Testis (tissue), 3 donors: ENCODE data around the gene CDK8. TPM values are rescaled to one million over a fixed set of nuclear protein-coding genes. Genes with fewer than 3 reads are reported as not detected.

Source experiments
- DNase-seq: peaks from one replicate; pipeline ENCODE4 v3.0.0-alpha.2; 2019
- H3K27ac ChIP-seq, 2 donors: fragments of 200-600 bp; sonication (generic); one replicate each; pipeline ENCODE4 v1.5.1; 2019
- H3K27me3 ChIP-seq: fragments of 200-600 bp; sonication (generic); one replicate; pipeline ENCODE4 v1.5.1; 2019
- H3K36me3 ChIP-seq: fragments of 200-600 bp; sonication (generic); one replicate; pipeline ENCODE4 v1.5.1; 2017; ENCODE audit warnings: low read depth; ENCODE audit errors: missing control alignments
- H3K4me1 ChIP-seq: fragments of 200-600 bp; sonication (generic); one replicate; pipeline ENCODE4 v1.5.1; 2019
- H3K4me3 ChIP-seq, 2 donors: fragments of 200-600 bp; sonication (generic); one replicate each; pipeline ENCODE4 v1.5.1; 2017 to 2019
- H3K9me3 ChIP-seq: fragments of 200-600 bp; sonication (generic); one replicate; pipeline ENCODE4 v1.5.1; 2017
- POLR2A ChIP-seq: fragments of 450-650 bp; IDR thresholded peaks from one replicate; pipeline ENCODE4 v1.6.1; 2017; ENCODE audit warnings: antibody characterized with exemption, mild to moderate bottlenecking, moderate library complexity
- WGBS, 2 donors: methylation state at CpG; one replicate each; pipeline ENCODE4 v1.1.5; 2018; 5-methylcytosine and 5-hydroxymethylcytosine counted together
- intact Hi-C: fragments of 100-400 bp; cut with DNase I; formaldehyde crosslinking; loops from one replicate; pipeline ENCODE4 v1.15.1; 2023; ENCODE audit warnings: low total_unique reads
- polyA plus RNA-seq: library from polyadenylated mRNA; stranded (reverse); fragments of 350-450 nt; fragmentation: Illumina TruSeq; extraction: RNeasy Lipid Tissue Mini Kit (QIAGEN cat#74804); gene quantifications from one replicate; pipeline ENCODE4 v1.2.3, GENCODE V29; 2014; ENCODE audit warnings: low read depth, low replicate concordance; ENCODE audit not compliant: insufficient read depth
- total RNA-seq, 2 donors: library from RNA; depleted of rRNA; stranded (reverse); fragments of >200 nt; gene quantifications; one replicate each; pipeline ENCODE4 v1.2.3, GENCODE V29; 2016
- TF ChIP-seq, protein P1 (sequence below), 3 experiments: fragments of 450-650 bp in 2 of 3; fragments of 200-600 bp in 1 of 3; sonication (generic) in 1 of 3; IDR thresholded peaks; one replicate each; pipeline ENCODE4 v1.5.1; 2016 to 2019; ENCODE audit warnings: antibody characterized with exemption in 3 of 3, mild to moderate bottlenecking in 2 of 3, moderate library complexity in 1 of 3

Gene CDK8
- total and polyA plus RNA-seq, 3 donors from 2014 or later, result 16.5 to 31.7 (median 27.1) TPM

DNA sequence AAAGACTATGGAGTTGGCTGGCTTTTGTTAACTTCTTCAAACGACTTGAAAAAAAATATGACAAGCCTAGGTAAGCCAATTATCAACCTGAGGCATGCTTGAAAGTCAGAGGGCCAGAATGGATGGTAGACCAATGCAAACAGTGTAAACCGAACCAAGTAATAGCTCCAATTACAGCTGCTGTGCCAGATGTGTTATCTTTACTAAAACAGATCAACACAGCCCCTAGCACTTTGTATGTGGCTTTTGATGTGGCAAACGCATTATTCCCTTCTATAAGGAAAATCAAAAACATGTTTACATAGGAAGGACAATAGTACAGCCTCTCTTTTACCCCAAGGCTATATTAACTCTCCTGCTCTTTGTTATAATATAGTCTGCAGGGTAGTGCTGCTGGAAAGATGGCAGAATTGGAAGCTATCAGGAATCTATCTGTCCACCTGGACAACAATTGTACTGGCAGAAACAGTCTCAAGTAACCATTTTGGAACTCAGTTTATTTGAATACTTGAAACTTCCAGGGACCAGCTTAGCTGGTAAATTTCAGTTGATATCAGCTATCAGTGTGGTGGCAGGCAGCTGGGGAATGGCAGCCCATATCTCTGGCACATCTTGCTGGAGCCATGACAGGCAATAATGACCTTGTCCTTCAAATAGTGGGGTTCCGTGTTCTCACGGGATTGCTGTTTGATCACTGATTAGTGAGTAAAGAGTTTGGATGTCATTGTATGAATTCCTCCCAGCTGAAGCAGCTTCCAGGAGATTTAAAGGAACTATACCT, 159.2 kb downstream of the CDK8 start:
- Histone ChIP-seq H3K27me3 (no peaks in the 10 kb centered on the region), H3K9me3 (no peaks in the 10 kb centered on the region), H3K27ac (no peak overlapping the region), H3K4me3 (no peak overlapping the region), H3K4me1 (no peaks in the 10 kb centered on the region), H3K36me3 (no peaks in the 10 kb centered on the region)
- no peak for TF ChIP-seq POLR2A
- TF ChIP-seq, protein P1, sequence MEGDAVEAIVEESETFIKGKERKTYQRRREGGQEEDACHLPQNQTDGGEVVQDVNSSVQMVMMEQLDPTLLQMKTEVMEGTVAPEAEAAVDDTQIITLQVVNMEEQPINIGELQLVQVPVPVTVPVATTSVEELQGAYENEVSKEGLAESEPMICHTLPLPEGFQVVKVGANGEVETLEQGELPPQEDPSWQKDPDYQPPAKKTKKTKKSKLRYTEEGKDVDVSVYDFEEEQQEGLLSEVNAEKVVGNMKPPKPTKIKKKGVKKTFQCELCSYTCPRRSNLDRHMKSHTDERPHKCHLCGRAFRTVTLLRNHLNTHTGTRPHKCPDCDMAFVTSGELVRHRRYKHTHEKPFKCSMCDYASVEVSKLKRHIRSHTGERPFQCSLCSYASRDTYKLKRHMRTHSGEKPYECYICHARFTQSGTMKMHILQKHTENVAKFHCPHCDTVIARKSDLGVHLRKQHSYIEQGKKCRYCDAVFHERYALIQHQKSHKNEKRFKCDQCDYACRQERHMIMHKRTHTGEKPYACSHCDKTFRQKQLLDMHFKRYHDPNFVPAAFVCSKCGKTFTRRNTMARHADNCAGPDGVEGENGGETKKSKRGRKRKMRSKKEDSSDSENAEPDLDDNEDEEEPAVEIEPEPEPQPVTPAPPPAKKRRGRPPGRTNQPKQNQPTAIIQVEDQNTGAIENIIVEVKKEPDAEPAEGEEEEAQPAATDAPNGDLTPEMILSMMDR (IDR thresholded peaks at IDR 0.05), result no peak
- DNase-seq, result no peak
- WGBS, 2 donors, result 74 to 78% methylated on average over 5 of the region's 5 CpGs
- intact Hi-C loops, result no loop called here

DNA sequence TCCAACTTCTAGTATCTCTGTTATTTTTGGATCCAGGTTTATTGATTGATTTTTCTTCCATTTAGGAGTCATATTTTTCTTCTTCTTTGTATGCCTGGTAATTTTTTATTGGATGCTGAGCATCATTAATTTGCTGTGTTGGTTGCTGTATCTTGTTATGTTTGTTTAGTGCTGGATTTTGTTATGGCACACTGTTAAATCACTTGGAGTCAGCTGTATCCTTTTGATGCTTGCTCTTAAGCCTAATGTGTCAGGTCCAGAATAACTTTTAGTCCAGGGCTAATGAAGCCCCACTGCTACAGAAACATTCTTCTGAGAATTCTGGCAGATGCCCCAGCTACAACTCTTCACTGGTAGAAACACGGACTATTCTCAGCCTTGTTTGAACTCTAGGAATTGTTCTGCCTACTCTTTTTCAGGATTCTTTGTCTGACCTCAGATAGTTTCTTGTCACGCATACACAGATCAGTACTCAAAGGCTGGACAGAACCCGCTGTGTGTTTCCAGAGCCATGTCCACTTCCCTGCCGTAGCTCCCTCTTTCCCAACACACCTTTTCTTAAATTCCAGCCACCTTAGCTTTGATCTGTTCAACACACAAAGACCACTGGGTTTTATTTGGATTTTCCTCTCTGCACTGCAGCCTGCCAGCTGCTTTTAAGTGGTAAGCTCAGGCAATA, 166.5 kb downstream of the CDK8 start:
- no peaks in the 10 kb centered on the region for H3K27me3 ChIP-seq
- no peaks in the 10 kb centered on the region for H3K36me3 ChIP-seq
- TF ChIP-seq, protein P1 (IDR thresholded peaks at IDR 0.05), result no peak
- no peak for TF ChIP-seq POLR2A
- H3K9me3 ChIP-seq, result no peaks in the 10 kb centered on the region
- DNase-seq, result no peak
- no peak overlapping the region for H3K27ac ChIP-seq
- intact Hi-C loops, result no loop called here
- H3K4me3 ChIP-seq, result no peak overlapping the region
- H3K4me1 ChIP-seq, result peaks cover 3% of the 10 kb centered on the region
- WGBS, 2 donors, result 75 to 77% methylated on average over 4 of the region's 4 CpGs

DNA sequence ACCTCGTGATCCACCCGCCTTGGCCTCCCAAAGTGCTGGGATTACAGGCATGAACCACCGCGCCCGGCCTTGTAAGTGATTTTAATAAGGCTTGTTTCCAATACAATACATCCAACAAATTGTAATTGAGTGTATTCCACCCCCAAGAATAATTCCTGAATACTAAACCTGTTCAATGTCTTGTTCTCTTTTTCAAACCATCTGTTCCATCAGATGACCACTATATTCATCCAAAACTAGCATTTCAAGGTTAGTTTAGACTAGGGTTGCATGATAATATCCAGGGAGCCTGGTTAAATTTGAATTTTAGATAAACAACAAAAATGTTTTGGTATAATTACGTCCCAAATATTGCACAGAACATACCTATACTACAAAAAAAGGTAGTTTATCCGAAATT, 168.1 kb downstream of the CDK8 start:
- intact Hi-C loops, result no loop called here
- WGBS, 2 donors, result 93 to 94% methylated on average over 7 of the region's 7 CpGs
- no peaks in the 10 kb centered on the region for H3K36me3 ChIP-seq
- no peak overlapping the region for H3K4me3 ChIP-seq
- no peak overlapping the region for H3K27ac ChIP-seq
- H3K27me3 ChIP-seq, result no peaks in the 10 kb centered on the region
- TF ChIP-seq POLR2A, result no peak
- TF ChIP-seq, protein P1 (IDR thresholded peaks at IDR 0.05), result no peak
- peaks cover 3% of the 10 kb centered on the region for H3K4me1 ChIP-seq
- DNase-seq, result no peak
- no peaks in the 10 kb centered on the region for H3K9me3 ChIP-seq

DNA sequence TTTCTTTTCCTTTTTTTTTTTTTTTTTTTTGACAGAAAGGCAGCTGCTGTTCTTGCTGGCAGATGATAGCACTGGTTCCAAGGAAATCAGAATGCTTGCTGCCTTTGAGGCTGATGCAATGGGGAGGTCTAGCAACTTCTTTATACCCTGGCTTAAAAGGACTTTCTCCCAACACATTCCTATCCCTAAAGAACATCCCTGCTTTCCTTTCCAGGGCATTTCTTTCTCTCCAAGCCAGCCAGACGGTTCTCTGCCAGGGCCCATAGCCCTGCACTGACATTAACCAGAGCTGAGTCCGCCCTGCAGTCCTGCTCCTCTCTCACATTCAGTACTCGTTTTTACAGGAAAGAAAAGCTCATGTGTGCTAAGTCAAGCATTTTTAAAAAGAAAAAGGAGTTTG, 169.7 kb downstream of the CDK8 start:
- 34 to 35% methylated on average over 3 of the region's 3 CpGs for WGBS, 2 donors
- no peak for TF ChIP-seq POLR2A
- TF ChIP-seq, protein P1 (IDR thresholded peaks at IDR 0.05), result no peak
- intact Hi-C loops, result no loop called here
- Histone ChIP-seq H3K9me3 (no peaks in the 10 kb centered on the region), H3K4me1 (peaks cover 3% of the 10 kb centered on the region), H3K4me3 (no peak overlapping the region), H3K36me3 (no peaks in the 10 kb centered on the region), H3K27ac (no peak overlapping the region), H3K27me3 (no peaks in the 10 kb centered on the region)
- no peak for DNase-seq
